ENCODE results near the gene MAPK11. TPM values are rescaled to one million over a fixed set of nuclear protein-coding genes. Genes with fewer than 3 reads are reported as not detected.

The MAPK11 gene
- total and polyA plus RNA-seq, 8 donors: 0.29 to 13.6 (median 8.9) TPM; not detected in 1

DNA sequence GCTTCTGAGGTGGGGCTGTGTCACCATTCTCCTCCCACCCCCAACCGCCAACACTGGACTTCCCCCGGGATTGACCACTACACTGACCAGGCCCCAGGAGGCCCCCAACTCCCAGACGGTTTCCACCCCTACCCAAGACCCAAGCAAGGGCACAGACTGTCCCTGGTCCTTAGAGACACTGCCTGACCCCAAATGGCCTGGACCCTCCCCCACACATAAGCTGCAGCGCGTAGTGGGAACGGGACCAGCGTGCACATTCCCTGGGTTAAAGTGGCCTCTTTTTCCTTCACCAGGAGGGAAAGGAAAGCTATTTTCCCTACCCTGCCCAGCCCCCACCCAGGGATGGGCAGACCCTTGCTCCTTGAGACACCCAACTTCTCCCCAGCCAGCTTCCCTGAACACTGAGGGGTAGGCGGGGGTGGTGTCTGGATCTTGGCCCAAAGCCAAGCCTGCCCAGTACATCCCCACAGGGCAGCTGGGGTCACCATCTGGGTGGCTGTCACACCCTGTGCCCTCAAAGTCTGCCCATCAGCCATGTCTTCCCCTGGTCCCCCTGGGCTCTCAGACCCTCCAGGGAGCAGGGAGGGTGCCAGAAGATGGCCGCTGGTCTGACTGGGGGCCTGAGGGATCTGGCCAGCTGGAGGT lies 7.1 kb downstream of the MAPK11 start:
- Histone ChIP-seq H3K27ac (no peak overlapping the region), H3K4me3 (no peak overlapping the region), H3K36me3 (no peaks in the 10 kb centered on the region), H3K9me3 (no peaks in the 10 kb centered on the region), H3K4me1 (peaks cover 25 to 61% (median 56%) of the 10 kb centered on the region in 4 donors), H3K27me3 (peaks cover 0 to 55% (median 21%) of the 10 kb centered on the region in 3 donors)
- WGBS, 5 donors: 59 to 73% (median 67%) methylated on average over 8 to 9 of the region's 9 CpGs
- DNase-seq: no peak
- intact Hi-C loops (cut with DNase I; ENCODE audit: low total_unique reads): no loop called here
- TF ChIP-seq POLR2AphosphoS5 (IDR thresholded peaks at IDR 0.05) (no peak), POLR2A (IDR thresholded peaks at IDR 0.05) (no peak), EP300 (IDR thresholded peaks at IDR 0.05) (no peak), CTCF (IDR thresholded peaks at IDR 0.05) (no peak)

- no peak for DNase-seq
- no peak for TF ChIP-seq POLR2A (IDR thresholded peaks at IDR 0.05)
- no peak for TF ChIP-seq CTCF (IDR thresholded peaks at IDR 0.05)
- TF ChIP-seq EP300 (IDR thresholded peaks at IDR 0.05): no peak
- no peak for TF ChIP-seq POLR2AphosphoS5 (IDR thresholded peaks at IDR 0.05)
- intact Hi-C loops (cut with DNase I; ENCODE audit: low total_unique reads): no loop called here
These were observed 7.7 kb downstream of the MAPK11 start for GRCh38 chr22:50262460-50262911.

DNA sequence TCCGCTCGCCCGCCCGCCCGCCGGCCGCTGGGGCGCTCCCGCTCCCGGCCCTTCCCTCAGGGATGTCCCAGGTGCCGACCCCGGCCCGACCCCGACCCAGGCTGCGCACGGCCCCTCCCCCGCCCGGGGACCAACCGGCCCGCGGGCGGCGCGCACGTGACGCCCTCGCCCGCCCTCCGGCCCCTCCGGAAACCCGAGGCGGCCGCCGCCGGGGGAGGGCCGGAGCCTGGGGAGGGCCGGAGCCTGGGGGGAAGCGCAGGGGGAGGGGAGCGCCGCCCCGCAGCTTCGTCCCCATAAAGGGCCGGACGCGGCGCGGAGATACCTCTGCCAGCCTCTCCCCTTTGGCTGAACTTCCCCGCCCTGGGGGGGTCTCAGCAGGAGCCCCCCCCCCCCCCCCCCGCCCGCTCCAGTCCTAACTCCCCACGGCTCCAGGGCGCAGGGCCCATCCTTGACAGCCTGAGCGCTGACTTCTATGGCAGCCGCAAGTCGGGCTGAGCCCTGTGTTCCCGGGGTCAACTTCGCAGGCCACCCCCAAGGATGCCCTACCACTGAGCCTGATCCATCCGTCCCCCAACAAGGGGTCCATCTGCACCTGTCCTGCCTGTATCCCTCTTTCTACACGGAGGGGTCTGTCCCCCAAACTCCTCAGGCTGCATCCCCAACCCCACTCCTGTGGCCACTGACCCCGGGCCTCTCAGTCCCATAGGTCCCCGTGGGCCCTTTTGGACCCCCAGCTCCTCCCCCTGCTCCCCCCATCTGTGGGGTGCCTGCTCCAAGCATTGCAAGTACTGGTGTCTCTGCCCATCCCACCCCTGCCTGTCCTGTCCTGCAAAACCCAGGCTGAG lies 8.3 kb downstream of the MAPK11 start, which contains the start of gene MAPK12:
Gene MAPK12 (minus strand): TSS at position 69 of the 845 bp plus-strand sequence. CDS start 174 bp downstream, outside the sequence.
- Histone ChIP-seq H3K36me3 (no peaks in the 10 kb centered on the region), H3K9me3 (no peaks in the 10 kb centered on the region), H3K4me1 (peaks cover 15 to 60% (median 55%) of the 10 kb centered on the region in 4 donors), H3K27me3 (peaks cover 0 to 62% (median 21%) of the 10 kb centered on the region in 3 donors), H3K27ac (peak within 1 kb of the TSS; percentile 12 to 71 (median 53)), H3K4me3 (peak within 1 kb of the TSS; percentile 48 to 56 (median 52))
- TF ChIP-seq POLR2AphosphoS5 (IDR thresholded peaks at IDR 0.05) (no peak), EP300 (IDR thresholded peaks at IDR 0.05) (no peak), CTCF (IDR thresholded peaks at IDR 0.05) (no peak), POLR2A (IDR thresholded peaks at IDR 0.05) (no peak)
- intact Hi-C loops (cut with DNase I; ENCODE audit: low total_unique reads): no loop called here
- DNase-seq: peak in 1 of 2 donors; percentile 70
- 4 to 18% (median 8%) methylated on average over 7 to 59 of the region's 61 CpGs for WGBS, 5 donors

More at GRCh38 chr22:50262460-50262911, 7.7 kb downstream of the MAPK11 start:
- H3K27ac ChIP-seq: no peak overlapping the region
- H3K36me3 ChIP-seq: no peaks in the 10 kb centered on the region
- peaks cover 19 to 60% (median 56%) of the 10 kb centered on the region in 4 donors for H3K4me1 ChIP-seq
- no peaks in the 10 kb centered on the region for H3K9me3 ChIP-seq
- H3K4me3 ChIP-seq: no peak overlapping the region
- peaks cover 0 to 61% (median 21%) of the 10 kb centered on the region in 3 donors for H3K27me3 ChIP-seq
- 50 to 80% (median 60%) methylated on average over 5 to 7 of the region's 7 CpGs for WGBS, 5 donors
